Measurements from ENCODE around the gene AHRR.

Gene AHRR

DNA sequence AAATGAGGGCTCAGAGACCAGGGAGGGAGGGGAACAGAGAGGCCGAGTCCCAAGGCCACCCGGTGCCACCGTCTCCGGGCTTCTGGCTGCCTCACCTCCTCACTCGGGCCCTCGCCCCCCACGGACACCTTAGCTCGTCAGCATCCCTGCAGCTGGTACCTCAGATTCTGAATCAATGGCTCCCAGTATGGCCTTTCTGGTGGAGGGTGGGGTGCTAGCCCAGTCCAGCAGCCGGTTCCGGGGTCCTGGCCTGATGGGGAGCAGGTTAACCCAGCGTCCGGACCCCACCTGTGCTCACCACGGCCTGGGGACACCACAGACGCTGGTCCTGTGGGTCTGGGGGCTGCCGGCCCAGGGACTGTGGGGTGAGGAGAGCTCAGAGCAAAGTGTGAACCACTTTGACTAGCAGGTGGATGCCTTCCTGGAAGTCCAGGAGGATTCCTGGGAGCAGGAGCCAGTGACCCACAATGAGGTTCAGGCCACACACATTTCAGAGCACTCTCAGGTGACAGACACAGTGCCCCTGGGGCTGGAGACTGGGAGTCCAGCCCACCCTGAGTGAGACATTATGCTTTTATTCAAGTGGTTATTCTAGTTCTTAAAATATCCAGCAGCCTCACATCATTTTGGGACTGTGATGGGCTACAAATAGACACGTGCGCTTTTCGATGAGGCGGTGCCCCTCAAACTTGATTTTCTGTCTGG is 53.3 kb downstream of the AHRR start:
- TF ChIP-seq, protein P1, sequence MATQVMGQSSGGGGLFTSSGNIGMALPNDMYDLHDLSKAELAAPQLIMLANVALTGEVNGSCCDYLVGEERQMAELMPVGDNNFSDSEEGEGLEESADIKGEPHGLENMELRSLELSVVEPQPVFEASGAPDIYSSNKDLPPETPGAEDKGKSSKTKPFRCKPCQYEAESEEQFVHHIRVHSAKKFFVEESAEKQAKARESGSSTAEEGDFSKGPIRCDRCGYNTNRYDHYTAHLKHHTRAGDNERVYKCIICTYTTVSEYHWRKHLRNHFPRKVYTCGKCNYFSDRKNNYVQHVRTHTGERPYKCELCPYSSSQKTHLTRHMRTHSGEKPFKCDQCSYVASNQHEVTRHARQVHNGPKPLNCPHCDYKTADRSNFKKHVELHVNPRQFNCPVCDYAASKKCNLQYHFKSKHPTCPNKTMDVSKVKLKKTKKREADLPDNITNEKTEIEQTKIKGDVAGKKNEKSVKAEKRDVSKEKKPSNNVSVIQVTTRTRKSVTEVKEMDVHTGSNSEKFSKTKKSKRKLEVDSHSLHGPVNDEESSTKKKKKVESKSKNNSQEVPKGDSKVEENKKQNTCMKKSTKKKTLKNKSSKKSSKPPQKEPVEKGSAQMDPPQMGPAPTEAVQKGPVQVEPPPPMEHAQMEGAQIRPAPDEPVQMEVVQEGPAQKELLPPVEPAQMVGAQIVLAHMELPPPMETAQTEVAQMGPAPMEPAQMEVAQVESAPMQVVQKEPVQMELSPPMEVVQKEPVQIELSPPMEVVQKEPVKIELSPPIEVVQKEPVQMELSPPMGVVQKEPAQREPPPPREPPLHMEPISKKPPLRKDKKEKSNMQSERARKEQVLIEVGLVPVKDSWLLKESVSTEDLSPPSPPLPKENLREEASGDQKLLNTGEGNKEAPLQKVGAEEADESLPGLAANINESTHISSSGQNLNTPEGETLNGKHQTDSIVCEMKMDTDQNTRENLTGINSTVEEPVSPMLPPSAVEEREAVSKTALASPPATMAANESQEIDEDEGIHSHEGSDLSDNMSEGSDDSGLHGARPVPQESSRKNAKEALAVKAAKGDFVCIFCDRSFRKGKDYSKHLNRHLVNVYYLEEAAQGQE (IDR thresholded peaks at IDR 0.05; ENCODE audit: insufficient read depth in 1 of 2, low read depth in 2 of 2, low read length in 2 of 2) = no peak
- no peak for TF ChIP-seq FOXP2 (optimal IDR thresholded peaks at IDR 0.05; ENCODE audit: borderline replicate concordance, extremely low read depth, extremely low read length, insufficient read depth)
- TF ChIP-seq POLR2AphosphoS5 (IDR thresholded peaks at IDR 0.05; ENCODE audit: low read depth, low read length) = no peak
- TF ChIP-seq SIN3A (IDR thresholded peaks at IDR 0.05; ENCODE audit: borderline replicate concordance, insufficient read depth, low read length) = no peak
- no peak for TF ChIP-seq TAF1 (IDR thresholded peaks at IDR 0.05; ENCODE audit: borderline replicate concordance, insufficient read depth, low read length)

DNA sequence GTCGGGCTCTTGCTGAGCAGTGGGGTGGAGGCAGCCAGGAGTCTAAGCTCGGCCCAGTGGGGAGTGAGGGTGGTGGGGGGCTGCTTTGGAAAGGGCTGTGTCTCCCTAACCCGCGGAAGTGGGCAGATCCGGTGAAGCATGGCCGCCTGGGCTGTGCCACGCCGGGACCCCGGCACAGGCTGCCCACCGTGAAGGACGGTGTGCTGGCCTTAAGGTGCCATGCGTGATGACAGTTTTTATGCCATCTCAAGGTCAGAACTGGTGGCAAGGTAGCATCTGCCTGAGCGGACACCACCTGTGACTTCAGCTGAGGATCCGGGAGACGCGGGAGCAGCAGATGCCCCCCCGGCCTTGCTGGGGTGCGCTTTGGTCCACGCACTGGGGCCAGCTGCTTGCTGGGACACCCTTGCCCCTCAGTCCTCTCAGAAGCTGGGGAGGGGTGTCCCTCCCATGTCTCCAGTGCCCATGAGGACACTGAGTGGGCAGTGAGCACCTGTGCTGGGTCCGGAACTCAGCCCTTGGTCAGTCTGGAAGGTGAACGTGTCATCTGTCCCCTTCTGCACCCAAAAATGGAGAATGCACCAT is 53.9 kb downstream of the AHRR start:
- no peak for TF ChIP-seq TAF1 (IDR thresholded peaks at IDR 0.05; ENCODE audit: borderline replicate concordance, insufficient read depth, low read length)
- TF ChIP-seq POLR2AphosphoS5 (IDR thresholded peaks at IDR 0.05; ENCODE audit: low read depth, low read length) = no peak
- TF ChIP-seq, protein P1 (IDR thresholded peaks at IDR 0.05; ENCODE audit: insufficient read depth in 1 of 2, low read depth in 2 of 2, low read length in 2 of 2) = no peak
- no peak for TF ChIP-seq FOXP2 (optimal IDR thresholded peaks at IDR 0.05; ENCODE audit: borderline replicate concordance, extremely low read depth, extremely low read length, insufficient read depth)
- no peak for TF ChIP-seq SIN3A (IDR thresholded peaks at IDR 0.05; ENCODE audit: borderline replicate concordance, insufficient read depth, low read length)

DNA sequence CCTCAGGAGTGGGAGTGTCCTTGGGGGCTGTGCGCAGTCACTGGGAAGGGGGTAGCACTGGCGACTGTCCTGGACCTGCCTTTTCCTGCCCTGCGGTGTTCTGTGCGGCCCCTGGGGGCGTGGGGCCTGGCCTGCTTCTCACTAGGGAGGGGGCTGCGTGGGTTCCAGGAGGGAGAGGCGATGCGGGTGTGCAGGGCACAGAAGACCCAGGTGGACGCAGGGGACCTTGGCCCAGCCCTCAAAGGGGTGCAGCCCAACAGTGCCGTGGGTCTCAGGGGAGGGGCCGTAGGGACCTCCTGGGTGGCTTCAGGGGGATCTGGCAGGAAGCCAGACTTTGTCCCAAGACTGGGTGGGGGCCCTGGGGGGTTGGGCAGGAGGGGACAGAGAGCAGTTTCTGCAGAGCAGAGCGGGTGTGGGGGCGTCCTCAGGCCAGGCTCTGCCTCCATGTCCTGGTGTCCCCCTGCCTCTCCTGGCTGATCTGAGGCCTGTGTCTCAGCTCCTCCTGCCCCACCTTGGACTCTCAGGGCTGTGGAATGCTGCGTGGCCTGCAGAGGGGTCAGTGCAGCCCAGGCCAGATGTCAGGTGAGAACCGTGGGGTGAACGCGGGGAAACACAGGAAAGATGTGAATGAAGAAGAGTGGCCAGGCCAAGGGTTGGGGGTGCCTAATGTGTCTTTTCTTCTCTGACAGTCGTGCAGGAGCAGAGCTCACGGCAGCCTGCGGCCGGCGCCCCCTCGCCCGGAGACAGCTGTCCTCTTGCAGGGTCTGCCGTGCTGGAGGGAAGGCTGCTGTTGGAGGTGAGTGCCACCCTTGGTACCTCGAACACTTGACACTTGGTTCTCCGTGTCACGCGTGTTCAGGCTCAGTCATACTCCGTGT is 54.6 kb downstream of the AHRR start:
- TF ChIP-seq, protein P1 (IDR thresholded peaks at IDR 0.05; ENCODE audit: insufficient read depth in 1 of 2, low read depth in 2 of 2, low read length in 2 of 2) = no peak
- TF ChIP-seq FOXP2 (optimal IDR thresholded peaks at IDR 0.05; ENCODE audit: borderline replicate concordance, extremely low read depth, extremely low read length, insufficient read depth) (no peak), SIN3A (IDR thresholded peaks at IDR 0.05; ENCODE audit: borderline replicate concordance, insufficient read depth, low read length) (no peak), TAF1 (IDR thresholded peaks at IDR 0.05; ENCODE audit: borderline replicate concordance, insufficient read depth, low read length) (no peak)

DNA sequence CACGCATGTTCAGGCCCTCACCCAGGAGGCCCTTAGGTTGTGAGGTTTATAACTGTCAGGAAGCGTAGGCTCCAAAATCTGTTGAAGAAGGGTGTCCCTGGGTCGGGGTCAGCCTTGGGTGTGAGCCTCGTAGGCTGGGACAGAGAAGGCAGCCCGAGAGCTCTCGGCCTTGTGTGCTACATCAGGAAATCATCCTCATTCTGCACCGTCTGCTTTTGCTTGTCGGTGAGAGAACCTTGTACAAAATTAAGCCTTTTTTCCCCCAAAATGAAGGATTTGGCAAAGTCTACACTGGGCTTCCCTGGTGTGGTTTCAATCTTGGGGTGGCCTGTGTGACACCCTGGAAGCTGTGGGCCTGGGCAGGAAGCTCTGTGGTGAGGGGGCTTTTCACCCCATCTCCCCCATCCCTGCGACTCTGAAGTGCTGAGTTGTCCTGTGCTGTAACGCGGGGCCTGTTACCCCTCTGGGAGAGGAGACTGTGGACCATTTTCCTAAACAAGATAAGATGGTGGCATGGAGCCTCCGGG is 55.3 kb downstream of the AHRR start:
- TF ChIP-seq POLR2AphosphoS5 (IDR thresholded peaks at IDR 0.05; ENCODE audit: low read depth, low read length) (no peak), FOXP2 (optimal IDR thresholded peaks at IDR 0.05; ENCODE audit: borderline replicate concordance, extremely low read depth, extremely low read length, insufficient read depth) (no peak), TAF1 (IDR thresholded peaks at IDR 0.05; ENCODE audit: borderline replicate concordance, insufficient read depth, low read length) (no peak), SIN3A (IDR thresholded peaks at IDR 0.05; ENCODE audit: borderline replicate concordance, insufficient read depth, low read length) (no peak)
- TF ChIP-seq, protein P1 (IDR thresholded peaks at IDR 0.05; ENCODE audit: insufficient read depth in 1 of 2, low read depth in 2 of 2, low read length in 2 of 2) = no peak

Data from PFSK-1 (cell line).